Measurements from ENCODE around the gene POC1A. TPM values are rescaled to one million over a fixed set of nuclear protein-coding genes. Genes with fewer than 3 reads are reported as not detected.

Gene POC1A
- total RNA-seq, 1 donor from 2014 or later: 2.4 TPM

- H3K27me3 Mint-ChIP-seq: no peaks in the 10 kb centered on the region
- H3K36me3 Mint-ChIP-seq (ENCODE audit: low read depth): no peaks in the 10 kb centered on the region
- no peaks in the 10 kb centered on the region for H3K4me1 Mint-ChIP-seq
- ChIA-PET CTCF (no interaction called here), POLR2A (no interaction called here)
- no peak for DNase-seq
- no peak overlapping the region for H3K27ac Mint-ChIP-seq
- H3K4me3 Mint-ChIP-seq: no peak overlapping the region
- TF ChIP-seq CTCF (IDR thresholded peaks at IDR 0.05): no peak
- intact Hi-C loops (cut with micrococcal nuclease): no loop called here
- no peaks in the 10 kb centered on the region for H3K9me3 Mint-ChIP-seq
- no peak for ATAC-seq (ENCODE audit: low read depth)
Observed at GRCh38 chr3:52093756-52094545, 60.3 kb downstream of the POC1A start.

- no peak overlapping the region for H3K27ac Mint-ChIP-seq
- CTCF ChIA-PET: no interaction called here
- no peak for TF ChIP-seq CTCF (IDR thresholded peaks at IDR 0.05)
Observed at GRCh38 chr3:52092891-52093290, 61.3 kb downstream of the POC1A start.

GRCh38 chr3:52092271-52092660 lies 62.0 kb downstream of the POC1A start:
- CTCF ChIA-PET: no interaction called here
- Mint-ChIP-seq H3K27ac (no peak overlapping the region), H3K9me3 (no peaks in the 10 kb centered on the region), H3K36me3 (ENCODE audit: low read depth) (no peaks in the 10 kb centered on the region), H3K27me3 (no peaks in the 10 kb centered on the region), H3K4me3 (no peak overlapping the region), H3K4me1 (peaks cover 1% of the 10 kb centered on the region)
- POLR2A ChIA-PET: no interaction called here
- ATAC-seq (ENCODE audit: low read depth): no peak
- no peak for DNase-seq
- no peak for TF ChIP-seq CTCF (IDR thresholded peaks at IDR 0.05)
- intact Hi-C loops (cut with micrococcal nuclease): no loop called here

More at GRCh38 chr3:52092891-52093290, 61.3 kb downstream of the POC1A start:
- intact Hi-C loops (cut with micrococcal nuclease): no loop called here
- ATAC-seq (ENCODE audit: low read depth): no peak
- POLR2A ChIA-PET: no interaction called here
- H3K36me3 Mint-ChIP-seq (ENCODE audit: low read depth): no peaks in the 10 kb centered on the region
- no peak overlapping the region for H3K4me3 Mint-ChIP-seq
- no peaks in the 10 kb centered on the region for H3K4me1 Mint-ChIP-seq
- H3K27me3 Mint-ChIP-seq: no peaks in the 10 kb centered on the region
- H3K9me3 Mint-ChIP-seq: no peaks in the 10 kb centered on the region
- no peak for DNase-seq

- Mint-ChIP-seq H3K36me3 (ENCODE audit: low read depth) (no peaks in the 10 kb centered on the region), H3K27ac (no peak overlapping the region), H3K9me3 (no peaks in the 10 kb centered on the region), H3K4me3 (no peak overlapping the region), H3K27me3 (no peaks in the 10 kb centered on the region), H3K4me1 (peaks cover 7% of the 10 kb centered on the region)
- ATAC-seq (ENCODE audit: low read depth) (no peak), DNase-seq (no peak)
- CTCF ChIA-PET: no interaction called here
- TF ChIP-seq CTCF (IDR thresholded peaks at IDR 0.05): no peak
- POLR2A ChIA-PET: no interaction called here
- intact Hi-C loops (cut with micrococcal nuclease): no loop called here
Observed at GRCh38 chr3:52091586-52092270, 62.5 kb downstream of the POC1A start.

- CTCF ChIA-PET: no interaction called here
- POLR2A ChIA-PET: no interaction called here
- DNase-seq (no peak), ATAC-seq (ENCODE audit: low read depth) (no peak)
- H3K4me3 Mint-ChIP-seq: no peak overlapping the region
- H3K4me1 Mint-ChIP-seq: peaks cover 8% of the 10 kb centered on the region
- no peaks in the 10 kb centered on the region for H3K27me3 Mint-ChIP-seq
- intact Hi-C loops (cut with micrococcal nuclease): no loop called here
- TF ChIP-seq CTCF (IDR thresholded peaks at IDR 0.05): no peak
- H3K9me3 Mint-ChIP-seq: no peaks in the 10 kb centered on the region
- H3K36me3 Mint-ChIP-seq (ENCODE audit: low read depth): no peaks in the 10 kb centered on the region
- no peak overlapping the region for H3K27ac Mint-ChIP-seq
Observed at GRCh38 chr3:52090933-52091468, 63.2 kb downstream of the POC1A start.

Data from activated B cell treated with CpG ODN at 0.5 μM for 24 hours (primary cell).